Activated naive CD4-positive, alpha-beta T cell treated with anti-CD3 and anti-CD28 coated beads for 36 hours (primary cell): Measurements from ENCODE around the gene SNAP29. TPM values are rescaled to one million over a fixed set of nuclear protein-coding genes. Genes with fewer than 3 reads are reported as not detected.
A peak's percentile ranks its signal among the peaks of the same experiment; 100 is the strongest.
"Not testable (repeated sequence)": the region's sequence is repeated elsewhere in the genome, so short reads cannot be mapped to it uniquely, and the experiment has no call there.

Experiments used
- CTCF ChIA-PET: fragments of 350-600 bp; sonication (Branson Sonifier 250); formaldehyde crosslinking; loops from one replicate; lab custom pipeline; 2021; ENCODE audit warnings: antibody characterized with exemption; lab: Charles Lee
- DNase-seq: peaks from one replicate; pipeline ENCODE4 v3.0.0-alpha.2; 2020
- H3K27ac Mint-ChIP-seq: one replicate; pipeline ENCODE4 v1.8.0; 2021; ENCODE audit warnings: mild to moderate bottlenecking, mixed read lengths
- H3K27me3 Mint-ChIP-seq: one replicate; pipeline ENCODE4 v1.8.0; 2021; ENCODE audit warnings: low read depth, mixed read lengths
- H3K36me3 Mint-ChIP-seq: one replicate; pipeline ENCODE4 v1.8.0; 2021; ENCODE audit warnings: low read depth, mixed read lengths
- H3K4me1 Mint-ChIP-seq: one replicate; pipeline ENCODE4 v1.8.0; 2021; ENCODE audit warnings: low read depth, mixed read lengths
- H3K4me3 Mint-ChIP-seq: one replicate; pipeline ENCODE4 v1.8.0; 2021; ENCODE audit warnings: mild to moderate bottlenecking, moderate library complexity, mixed read lengths
- H3K9me3 Mint-ChIP-seq: one replicate; pipeline ENCODE4 v1.8.0; 2021; ENCODE audit warnings: mixed read lengths
- intact Hi-C: fragments of 100-400 bp; cut with micrococcal nuclease; formaldehyde crosslinking; loops from one replicate; pipeline ENCODE4 v1.15.1; 2023
- total RNA-seq, 2 experiments: library from RNA; stranded (reverse); gene quantifications; one replicate each; pipeline ENCODE4 v1.2.3, GENCODE V29; 2021

SNAP29 gene
- total RNA-seq, 2 experiments from 2014 or later: 22.1 to 24.2 TPM

DNA sequence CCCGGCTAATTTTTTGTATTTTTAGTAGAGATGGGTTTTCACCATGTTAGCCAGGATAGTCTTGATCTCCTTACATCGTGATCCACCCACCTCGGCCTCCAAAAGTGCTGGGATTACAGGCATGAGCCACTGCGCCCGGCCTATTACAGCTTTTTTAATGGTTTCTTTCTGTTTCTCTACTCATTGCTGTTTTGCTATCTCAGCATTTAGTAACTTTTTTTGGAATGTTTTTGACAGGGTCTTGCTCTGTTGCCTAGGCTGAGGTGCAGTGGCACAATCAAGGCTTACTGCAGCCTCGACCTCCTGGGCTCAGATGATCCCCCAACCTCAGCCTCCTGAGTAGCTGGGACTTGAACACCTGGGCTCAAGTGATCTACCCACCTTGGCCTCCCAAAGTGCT lies 53.7 kb downstream of the SNAP29 start:
- CTCF ChIA-PET: interaction anchor here (0.7 kb wide), 1 partner anchor 42 kb away, joined by 3 read pairs; no protein-coding TSS in a partner anchor
- DNase-seq: no peak
- intact Hi-C loops: no loop called here

DNA sequence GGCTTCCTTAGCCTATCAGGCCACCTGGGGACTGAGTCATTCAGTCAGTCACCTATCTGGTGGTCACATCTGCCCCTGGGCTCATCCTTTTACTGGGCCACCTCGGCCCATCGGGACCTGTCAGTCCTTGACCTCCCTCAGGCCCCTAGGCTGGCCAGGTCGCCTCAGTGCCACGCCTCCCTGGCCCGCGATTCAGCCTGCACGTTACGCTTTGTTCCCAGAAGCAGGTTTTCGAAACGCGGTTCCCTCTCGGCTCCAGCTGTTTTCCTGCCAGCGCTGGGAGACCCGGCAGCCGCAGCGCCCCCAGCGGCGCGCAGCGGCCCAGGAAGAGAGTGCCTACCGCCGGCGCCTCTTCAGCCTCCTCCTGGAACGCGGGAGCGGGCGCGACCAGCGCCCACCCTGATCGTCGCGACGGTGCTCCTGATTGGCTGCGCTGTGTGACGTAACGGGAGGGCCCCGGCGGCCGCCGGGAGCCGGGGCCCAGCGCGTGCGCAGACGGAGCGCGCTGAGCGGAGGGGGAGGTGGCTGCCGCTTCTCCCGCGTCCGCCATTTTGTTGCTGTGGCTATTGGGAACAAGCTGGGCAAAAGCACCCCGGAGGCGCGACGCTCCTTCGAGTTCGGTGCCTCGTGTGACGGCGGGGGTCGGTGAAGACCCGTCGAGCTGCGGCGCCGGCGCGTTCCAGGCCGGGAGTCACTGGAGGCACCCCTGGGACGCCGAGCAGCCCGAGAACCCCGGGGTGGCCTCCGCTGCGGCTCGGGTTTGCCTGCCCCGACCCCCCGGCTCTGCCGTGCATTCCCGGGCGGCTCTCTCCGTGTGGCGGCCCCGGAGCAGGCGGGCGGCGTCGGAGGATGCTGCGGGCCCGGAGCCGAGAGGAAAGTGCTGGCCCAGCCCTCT lies 58.4 kb downstream of the SNAP29 start, which contains the start of gene CRKL:
CRKL (plus strand) TSS at position 492 of the 895 bp plus-strand sequence. CDS start 528 bp downstream, outside the sequence.
- Mint-ChIP-seq H3K4me1 (peaks cover 28% of the 10 kb centered on the region), H3K27ac (peak within 1 kb of the TSS; percentile 86), H3K4me3 (peak within 1 kb of the TSS; percentile 98), H3K27me3 (no peaks in the 10 kb centered on the region), H3K36me3 (peaks cover 28% of the 10 kb centered on the region), H3K9me3 (no peaks in the 10 kb centered on the region)
- peak; percentile 97 for DNase-seq
- CTCF ChIA-PET: interaction anchor here (0.7 to 1.0 kb wide), 2 partner anchors 48 to 86 kb away, joined by 3 read pairs; no protein-coding TSS in a partner anchor
- intact Hi-C loops: loop anchor here (1.0 to 2.0 kb wide), 4 partner anchors 59 to 214 kb away; partner anchors contain the start of genes LZTR1, PI4KA and THAP7

More for the DNA sequence above, 53.7 kb downstream of the SNAP29 start:
- Mint-ChIP-seq H3K36me3 (no peaks in the 10 kb centered on the region), H3K27ac (no peak overlapping the region), H3K9me3 (no peaks in the 10 kb centered on the region), H3K4me1 (peaks cover 9% of the 10 kb centered on the region), H3K27me3 (peaks cover 2% of the 10 kb centered on the region), H3K4me3 (no peak overlapping the region)

DNA sequence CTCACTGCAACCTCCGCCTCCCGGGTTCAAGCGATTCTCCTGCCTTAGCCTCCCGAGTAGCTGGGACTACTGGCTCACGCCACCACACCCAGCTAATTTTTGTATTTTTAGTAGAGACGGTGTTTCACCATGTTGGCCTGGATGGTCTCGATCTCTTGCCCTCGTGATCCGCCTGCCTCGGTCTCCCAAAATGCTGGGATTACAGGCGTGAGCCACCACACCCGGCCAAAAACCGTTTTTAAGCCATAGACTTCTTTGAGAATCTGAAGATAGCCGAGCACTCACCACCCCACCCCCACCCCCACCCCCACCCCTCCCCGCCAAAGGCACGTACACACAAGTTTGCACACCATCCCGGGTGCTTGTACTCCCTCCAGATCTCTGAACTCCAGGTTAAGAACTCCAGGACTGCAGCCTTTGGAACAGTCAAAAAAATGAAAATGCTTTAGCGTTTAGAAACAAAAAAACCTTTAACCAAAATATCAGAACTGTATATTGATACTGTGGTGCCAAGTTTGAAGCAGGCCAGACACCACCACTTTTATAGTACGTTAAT lies 59.9 kb downstream of the SNAP29 start:
- intact Hi-C loops: no loop called here
- Mint-ChIP-seq H3K4me1 (peaks cover 32% of the 10 kb centered on the region), H3K36me3 (peaks cover 31% of the 10 kb centered on the region), H3K27ac (peak overlapping the region; percentile 86), H3K27me3 (no peaks in the 10 kb centered on the region), H3K4me3 (peak overlapping the region; percentile 98), H3K9me3 (no peaks in the 10 kb centered on the region)
- no peak for DNase-seq
- CTCF ChIA-PET: interaction anchor here (0.8 kb wide), 1 partner anchor 43 kb away, joined by 3 read pairs; no protein-coding TSS in a partner anchor

DNA sequence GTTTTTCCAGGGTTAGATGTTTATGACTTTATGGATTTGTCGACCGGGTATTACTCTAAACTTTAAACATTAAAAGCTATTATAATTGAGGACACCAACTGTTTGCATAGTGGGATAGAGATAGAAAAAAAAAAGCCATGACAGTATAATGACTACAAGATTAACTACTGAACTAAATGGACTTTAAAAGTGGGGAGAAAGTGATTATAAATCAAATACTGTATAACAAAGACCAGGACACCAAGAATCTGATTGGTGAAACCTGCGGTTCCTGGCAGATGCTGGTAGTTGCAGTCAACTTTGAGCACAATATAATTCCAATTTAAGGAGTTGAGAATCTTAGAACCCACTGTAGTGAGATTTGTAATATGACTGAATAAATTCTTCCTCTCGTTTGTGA lies 60.9 kb downstream of the SNAP29 start:
- no peak for DNase-seq
- H3K4me1 Mint-ChIP-seq: peaks cover 41% of the 10 kb centered on the region
- H3K27me3 Mint-ChIP-seq: no peaks in the 10 kb centered on the region
- H3K36me3 Mint-ChIP-seq: peaks cover 31% of the 10 kb centered on the region
- peak overlapping the region; percentile 98 for H3K4me3 Mint-ChIP-seq
- intact Hi-C loops: no loop called here
- H3K27ac Mint-ChIP-seq: no peak overlapping the region
- no peaks in the 10 kb centered on the region for H3K9me3 Mint-ChIP-seq
- CTCF ChIA-PET: interaction anchor here (0.6 kb wide), 1 partner anchor 621 kb away, joined by 3 read pairs; no protein-coding TSS in a partner anchor

DNA sequence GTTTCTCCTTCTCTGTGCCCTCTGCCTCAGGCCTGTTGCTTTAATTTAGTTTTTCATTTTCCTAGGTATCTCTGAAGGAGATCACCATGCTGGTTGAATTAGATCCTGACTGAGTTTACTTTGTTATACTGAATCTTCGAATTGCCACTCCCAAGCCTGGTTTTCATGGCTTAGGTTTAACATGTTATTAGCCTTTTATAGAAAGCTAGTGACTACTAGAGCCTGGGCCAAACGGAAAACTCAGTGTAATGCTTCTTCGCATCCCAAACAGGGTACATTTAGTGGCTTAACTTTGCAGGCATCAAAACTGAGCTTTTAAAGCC lies 62.0 kb downstream of the SNAP29 start:
- H3K36me3 Mint-ChIP-seq: peaks cover 31% of the 10 kb centered on the region
- no peaks in the 10 kb centered on the region for H3K9me3 Mint-ChIP-seq
- intact Hi-C loops: no loop called here
- no peaks in the 10 kb centered on the region for H3K27me3 Mint-ChIP-seq
- peaks cover 51% of the 10 kb centered on the region for H3K4me1 Mint-ChIP-seq
- DNase-seq: no peak
- H3K27ac Mint-ChIP-seq: no peak overlapping the region
- CTCF ChIA-PET: interaction anchor here (1.1 to 1.7 kb wide), 2 partner anchors 16 to 35 kb away, joined by 3 to 5 read pairs; no protein-coding TSS in a partner anchor
- peak overlapping the region; percentile 98 for H3K4me3 Mint-ChIP-seq

DNA sequence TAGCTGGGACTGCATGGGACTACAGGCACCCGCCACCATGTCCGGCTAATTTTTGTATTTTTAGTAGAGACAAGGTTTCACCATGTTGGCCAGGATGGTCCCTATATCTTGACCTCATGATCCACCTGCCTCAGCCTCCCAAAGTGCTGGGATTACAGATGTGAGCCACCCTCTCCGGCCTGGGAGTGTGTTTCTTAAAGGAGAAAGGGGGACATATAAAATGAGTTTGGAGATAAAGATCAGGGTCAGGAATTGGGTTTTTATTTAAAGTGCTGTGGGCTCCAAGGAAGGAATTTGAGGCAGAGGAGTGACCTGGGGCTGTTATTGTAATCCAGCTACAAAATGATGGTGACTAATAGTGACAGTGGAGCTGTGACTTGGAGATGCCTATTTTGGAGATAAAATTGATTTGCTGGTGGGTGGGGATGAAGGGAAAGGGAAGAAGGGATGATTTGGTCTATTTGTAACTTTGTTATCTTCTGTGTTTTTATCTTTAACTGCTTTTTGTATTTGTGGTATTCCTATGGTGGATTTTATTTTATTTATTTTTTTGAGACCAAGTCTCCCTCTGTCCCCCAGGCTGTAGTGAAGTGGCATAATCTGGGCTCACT lies 63.4 kb downstream of the SNAP29 start:
- no peaks in the 10 kb centered on the region for H3K27me3 Mint-ChIP-seq
- intact Hi-C loops: no loop called here
- CTCF ChIA-PET: interaction anchor here (1.7 kb wide), 1 partner anchor 36 kb away, joined by 5 read pairs; no protein-coding TSS in a partner anchor
- H3K4me1 Mint-ChIP-seq: peaks cover 56% of the 10 kb centered on the region
- no peak overlapping the region for H3K4me3 Mint-ChIP-seq
- peaks cover 33% of the 10 kb centered on the region for H3K36me3 Mint-ChIP-seq
- DNase-seq: no peak
- H3K27ac Mint-ChIP-seq: no peak overlapping the region
- H3K9me3 Mint-ChIP-seq: no peaks in the 10 kb centered on the region

DNA sequence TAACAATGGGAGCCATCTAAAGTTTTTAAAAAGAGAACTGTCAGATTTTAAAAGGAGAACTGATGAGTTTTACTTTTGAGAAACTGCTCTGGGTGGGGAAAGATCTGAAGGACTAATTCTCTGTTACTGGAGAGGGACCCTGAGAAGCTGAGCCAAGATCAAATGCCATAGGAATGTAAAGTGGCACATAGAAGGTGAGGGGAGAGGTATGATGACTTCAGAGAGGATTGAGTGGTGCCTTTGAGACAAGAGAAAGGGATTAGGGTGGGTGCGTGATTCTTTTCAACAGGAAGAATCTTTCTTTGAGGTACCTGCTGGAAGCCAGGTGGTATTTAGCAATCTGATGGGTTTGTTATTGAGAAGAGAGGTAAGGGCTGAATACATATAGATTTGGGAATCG lies 67.4 kb downstream of the SNAP29 start:
- Mint-ChIP-seq H3K9me3 (peaks cover 4% of the 10 kb centered on the region), H3K4me3 (no peak overlapping the region), H3K27ac (no peak overlapping the region), H3K36me3 (peaks cover 19% of the 10 kb centered on the region), H3K27me3 (no peaks in the 10 kb centered on the region), H3K4me1 (peaks cover 61% of the 10 kb centered on the region)
- CTCF ChIA-PET: interaction anchor here (1.3 kb wide), 1 partner anchor 35 kb away, joined by 4 read pairs; no protein-coding TSS in a partner anchor
- intact Hi-C loops: no loop called here
- no peak for DNase-seq

DNA sequence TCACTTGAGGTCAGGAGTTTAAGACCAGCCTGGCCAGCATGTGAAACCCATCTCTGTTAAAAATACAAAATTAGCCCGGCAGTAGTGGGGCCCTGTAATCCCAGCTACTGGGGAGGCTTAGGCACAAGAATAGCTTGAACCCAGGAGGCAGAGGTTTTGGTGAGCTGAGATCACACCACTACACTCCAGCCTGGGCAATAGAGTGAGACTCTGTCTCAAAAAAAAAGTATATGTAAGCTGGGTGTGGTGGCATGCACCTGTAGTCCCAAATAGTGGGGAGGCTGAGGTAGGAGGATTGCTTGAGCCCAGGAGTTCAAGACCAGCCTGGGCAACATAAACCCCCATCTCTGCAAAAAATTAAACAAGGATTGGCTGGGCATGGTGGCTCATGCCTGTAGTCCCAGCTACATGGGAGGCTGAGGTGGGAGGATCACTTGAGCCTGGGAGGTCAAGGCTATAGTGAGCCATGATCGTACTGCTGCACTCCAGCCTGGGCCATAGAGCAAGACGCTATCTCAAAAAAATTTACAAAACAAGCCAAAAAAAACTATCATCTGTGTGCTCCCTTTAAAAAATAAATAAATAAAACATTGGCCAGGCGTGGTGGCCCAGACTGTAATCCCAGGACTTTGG lies 69.2 kb downstream of the SNAP29 start:
- intact Hi-C loops: no loop called here
- peaks cover 16% of the 10 kb centered on the region for H3K36me3 Mint-ChIP-seq
- H3K4me1 Mint-ChIP-seq: peaks cover 62% of the 10 kb centered on the region
- DNase-seq: no peak
- CTCF ChIA-PET: interaction anchor here (0.6 kb wide), 1 partner anchor 16 kb away, joined by 6 read pairs; no protein-coding TSS in a partner anchor
- H3K27me3 Mint-ChIP-seq: no peaks in the 10 kb centered on the region
- no peak overlapping the region for H3K27ac Mint-ChIP-seq
- H3K9me3 Mint-ChIP-seq: peaks cover 4% of the 10 kb centered on the region
- no peak overlapping the region for H3K4me3 Mint-ChIP-seq

DNA sequence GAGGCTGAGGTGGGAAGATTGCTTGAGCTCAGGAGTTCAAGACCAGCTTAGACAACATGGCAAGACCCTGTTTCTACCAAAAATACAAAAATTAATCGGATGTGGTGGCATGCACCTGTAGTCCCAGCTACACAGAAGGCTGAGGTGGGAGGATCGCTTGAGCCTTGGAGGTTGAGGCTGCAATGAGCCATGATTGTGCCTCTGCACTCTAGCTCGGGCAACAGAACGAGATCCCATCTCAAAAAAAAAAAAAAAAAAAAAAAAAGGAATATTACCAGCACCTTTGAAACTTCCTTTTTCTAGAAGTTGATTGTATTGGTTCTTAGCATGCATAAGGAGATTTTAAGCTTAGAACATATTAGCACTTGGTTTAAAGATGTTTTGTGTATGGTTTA lies 69.8 kb downstream of the SNAP29 start:
- Mint-ChIP-seq H3K9me3 (peaks cover 4% of the 10 kb centered on the region), H3K4me3 (no peak overlapping the region), H3K27ac (no peak overlapping the region), H3K4me1 (peaks cover 62% of the 10 kb centered on the region), H3K27me3 (no peaks in the 10 kb centered on the region), H3K36me3 (peaks cover 16% of the 10 kb centered on the region)
- DNase-seq: no peak
- CTCF ChIA-PET: no interaction called here
- intact Hi-C loops: no loop called here

DNA sequence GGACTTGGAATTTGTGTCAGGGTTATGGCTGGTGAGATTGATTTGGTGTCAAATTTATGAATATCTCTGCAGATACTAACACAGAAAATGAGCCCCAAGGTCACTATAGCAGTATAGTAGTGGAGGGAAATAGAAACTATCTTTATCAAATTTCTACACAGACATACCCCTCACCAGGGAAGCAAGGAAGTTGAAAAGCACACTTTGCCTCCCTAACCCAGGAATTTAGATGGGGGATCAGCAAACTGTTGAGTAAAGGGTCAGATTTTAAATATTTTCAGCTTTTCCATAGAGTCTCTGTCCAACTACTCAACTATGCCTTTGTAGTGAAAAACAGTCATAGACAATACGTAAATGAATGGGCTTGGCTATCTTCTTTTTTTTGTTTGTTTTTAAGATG lies 71.2 kb downstream of the SNAP29 start:
- intact Hi-C loops: no loop called here
- no peak overlapping the region for H3K4me3 Mint-ChIP-seq

DNA sequence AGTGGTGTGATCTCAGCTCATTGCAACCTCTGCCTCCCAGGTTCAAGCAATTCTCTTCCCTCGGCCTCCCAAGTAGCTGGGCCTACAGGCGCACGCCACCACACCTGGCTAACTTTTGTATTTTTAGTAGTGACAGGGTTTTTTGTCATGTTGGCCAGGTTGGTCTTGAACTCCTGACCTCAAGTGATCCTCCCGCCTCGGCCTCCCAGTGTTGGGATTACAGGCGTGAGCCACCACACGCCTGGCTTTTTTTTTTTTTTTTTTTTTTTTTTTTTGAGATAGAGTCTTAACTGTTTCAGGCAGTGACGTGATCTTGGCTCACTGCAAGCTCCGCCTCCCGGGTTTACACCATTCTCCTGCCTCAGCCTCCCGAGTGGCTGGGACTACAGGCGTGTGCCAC lies 71.6 kb downstream of the SNAP29 start:
- CTCF ChIA-PET: interaction anchor here (0.7 kb wide), 1 partner anchor 32 kb away, joined by 4 read pairs; no protein-coding TSS in a partner anchor
- H3K4me1 Mint-ChIP-seq: peaks cover 63% of the 10 kb centered on the region
- DNase-seq, intact Hi-C loops, H3K4me3 Mint-ChIP-seq, H3K27me3 Mint-ChIP-seq, H3K9me3 Mint-ChIP-seq, H3K27ac Mint-ChIP-seq: not testable (repeated sequence)
- H3K36me3 Mint-ChIP-seq: peaks cover 34% of the 10 kb centered on the region

More for the DNA sequence above, 71.2 kb downstream of the SNAP29 start:
- Mint-ChIP-seq H3K27me3 (no peaks in the 10 kb centered on the region), H3K9me3 (peaks cover 4% of the 10 kb centered on the region), H3K36me3 (peaks cover 30% of the 10 kb centered on the region), H3K27ac (no peak overlapping the region), H3K4me1 (peaks cover 62% of the 10 kb centered on the region)
- no peak for DNase-seq
- CTCF ChIA-PET: no interaction called here
